ENCODE results near the gene ASIC2. TPM values are rescaled to one million over a fixed set of nuclear protein-coding genes. Genes with fewer than 3 reads are reported as not detected.

Gene ASIC2
- total and polyA plus RNA-seq, 9 of the 15 experiments (the other 6 are each of a cell fraction or from before 2014, with no cell fraction given), result not detected

- TF ChIP-seq KAT7 (CRISPR knock-in tag; IDR thresholded peaks at IDR 0.05; ENCODE audit: borderline replicate concordance) (no peak), PML (IDR thresholded peaks at IDR 0.05; ENCODE audit: low read length) (peak; percentile 80), TRIM24 (IDR thresholded peaks at IDR 0.05) (peak; percentile 86 to 90), RCOR1 (IDR thresholded peaks at IDR 0.05; ENCODE audit: borderline replicate concordance in 1 of 2, low read depth in 2 of 2, low read length in 2 of 2) (peak; percentile 54 to 87; a peak in 3 of 4 replicates), SMARCB1 (IDR thresholded peaks at IDR 0.05; ENCODE audit: insufficient read length, low read depth) (no peak), MEF2A (IDR thresholded peaks at IDR 0.05; ENCODE audit: control insufficient read depth, low read depth, low read length) (0 out of 2 replicates have a peak, but pooled peaks have one; percentile 25), ZNF318 (IDR thresholded peaks at IDR 0.05; ENCODE audit: borderline replicate concordance in 1 of 2, low read depth in 1 of 2) (peak in 1 of 2 experiments; percentile 70; a peak in 1 of 4 replicates), AFF4 (CRISPR knock-in tag; IDR thresholded peaks at IDR 0.05) (no peak), BRD4 (IDR thresholded peaks at IDR 0.05) (no peak), SMC3 (conservative IDR thresholded peaks at IDR 0.05; ENCODE audit: insufficient read depth, low read depth, low read length) (no peak), ZNF41 (CRISPR knock-in tag; conservative IDR thresholded peaks at IDR 0.05) (no peak), TARDBP (IDR thresholded peaks at IDR 0.05) (no peak; the same call in 1 of the 2 replicates), ZC3H4 (CRISPR knock-in tag; IDR thresholded peaks at IDR 0.05; ENCODE audit: borderline replicate concordance) (no peak), SRSF9 (IDR thresholded peaks at IDR 0.05; ENCODE audit: borderline replicate concordance, low read depth, low read length) (no peak), PRPF4 (IDR thresholded peaks at IDR 0.05; ENCODE audit: insufficient read depth, low read depth, low read length, poor library complexity, severe bottlenecking) (no peak), TFAM (CRISPR knock-in tag; conservative IDR thresholded peaks at IDR 0.05) (no peak), CBFA2T2 (conservative IDR thresholded peaks at IDR 0.05) (peak; percentile 96), MIER1 (IDR thresholded peaks at IDR 0.05; ENCODE audit: low read depth) (no peak)
Measured at GRCh38 chr17:32971171-32971570, 321.9 kb downstream of the ASIC2 start (continued).
